Cardiac septum (tissue), 1 donor: ENCODE data around the gene MYOG. TPM values are rescaled to one million over a fixed set of nuclear protein-coding genes. Genes with fewer than 3 reads are reported as not detected.

Experiments used
- DNase-seq: peaks from one replicate; pipeline ENCODE4 v3.0.0-alpha.2; 2020; ENCODE audit warnings: low spot score
- intact Hi-C: fragments of 100-400 bp; cut with DNase I; formaldehyde crosslinking; loops from one replicate; pipeline ENCODE4 v1.14.0; 2022
- total RNA-seq: library from RNA; stranded (reverse); fragmentation: NEBNext Ultra II Directional; extraction: Animal tissue kit (Norgen Biotek cat#: 25700); gene quantifications from one replicate; pipeline ENCODE4 v1.2.1, GENCODE V29; 2021
- donor health status: DM: no; HTN: no; CAD: no.

The MYOG gene
- total RNA-seq, 1 donor from 2014 or later: 0.16 TPM

- intact Hi-C loops: loop anchor here (1.0 to 2.0 kb wide), 5 partner anchors 30 to 230 kb away; no protein-coding TSS in a partner anchor
- peak; percentile 89 for DNase-seq
Observed at GRCh38 chr1:203038891-203039608, 46.8 kb downstream of the MYOG start.

- peak; percentile 86 for DNase-seq
- intact Hi-C loops: loop anchor here (2.0 kb wide), 2 partner anchors 31 to 231 kb away; no protein-coding TSS in a partner anchor
Observed at GRCh38 chr1:203038217-203038741, 47.5 kb downstream of the MYOG start.

- intact Hi-C loops: loop anchor here (2.0 kb wide), 2 partner anchors 31 to 231 kb away; no protein-coding TSS in a partner anchor
- peak; percentile 41 for DNase-seq
Observed at GRCh38 chr1:203037509-203038190, 48.2 kb downstream of the MYOG start.

- DNase-seq: no peak
- intact Hi-C loops: no loop called here
Observed at GRCh38 chr1:203036537-203036936, 49.3 kb downstream of the MYOG start.

GRCh38 chr1:203036135-203036534, 49.7 kb downstream of the MYOG start:
- DNase-seq: no peak
- intact Hi-C loops: no loop called here

GRCh38 chr1:203035111-203036000, 50.5 kb downstream of the MYOG start:
- DNase-seq: no peak

GRCh38 chr1:203034422-203035110, 51.2 kb downstream of the MYOG start:
- intact Hi-C loops: no loop called here
- no peak for DNase-seq

More at GRCh38 chr1:203035111-203036000, 50.5 kb downstream of the MYOG start:
- intact Hi-C loops: no loop called here

- no peak for DNase-seq
- intact Hi-C loops: no loop called here
Observed at GRCh38 chr1:203033917-203034316, 51.9 kb downstream of the MYOG start.

GRCh38 chr1:203033287-203033686, 52.5 kb downstream of the MYOG start:
- DNase-seq: no peak
- intact Hi-C loops: no loop called here

Other genes starting within 250 kb of the MYOG start
- 5.8 TPM for gene RABIF, start 196.9 kb downstream of the MYOG start, total RNA-seq
- 23.3 TPM for gene KLHL12, start 158.8 kb downstream of the MYOG start, total RNA-seq
- gene ADIPOR1, start 127.7 kb downstream of the MYOG start, total RNA-seq: 89.5 TPM
- 186 TPM for gene CYB5R1, start 118.8 kb downstream of the MYOG start, total RNA-seq
- 27.7 TPM for gene TMEM183A, start 78.6 kb downstream of the MYOG start, total RNA-seq
- 46.7 TPM for gene PPFIA4, start 59.5 kb downstream of the MYOG start, total RNA-seq
- 12.1 TPM for gene ADORA1, start 41.7 kb upstream of the MYOG start, total RNA-seq
- gene MYBPH, start 89.8 kb upstream of the MYOG start, total RNA-seq: not detected
- 7.4 TPM for gene CHI3L1, start 100.7 kb upstream of the MYOG start, total RNA-seq
- not detected for gene CHIT1, start 143.7 kb upstream of the MYOG start, total RNA-seq
- gene BTG2, start 219.5 kb upstream of the MYOG start, total RNA-seq: 54.2 TPM